ENCODE results near the gene DIPK1C.

DNA sequence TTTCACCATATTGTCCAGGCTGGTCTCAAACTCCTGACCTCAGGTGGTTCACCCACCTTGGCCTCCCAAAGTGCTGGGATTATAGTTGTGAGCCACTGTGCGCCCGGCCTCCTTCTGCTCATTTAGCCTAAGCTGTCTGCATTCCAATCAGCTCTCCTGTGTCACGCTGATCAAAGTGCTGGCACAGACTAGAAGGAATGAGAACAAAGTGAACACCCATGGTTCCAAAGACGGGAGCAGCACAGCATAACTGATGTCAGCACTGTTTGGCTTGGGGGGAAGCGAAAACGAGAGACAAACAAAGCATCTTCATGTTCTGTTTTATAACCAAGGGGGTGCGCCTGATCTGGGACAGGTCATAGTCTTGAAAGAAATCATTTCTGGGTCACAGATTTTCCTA lies 43.3 kb downstream of the DIPK1C start:
- TF ChIP-seq, protein P1, sequence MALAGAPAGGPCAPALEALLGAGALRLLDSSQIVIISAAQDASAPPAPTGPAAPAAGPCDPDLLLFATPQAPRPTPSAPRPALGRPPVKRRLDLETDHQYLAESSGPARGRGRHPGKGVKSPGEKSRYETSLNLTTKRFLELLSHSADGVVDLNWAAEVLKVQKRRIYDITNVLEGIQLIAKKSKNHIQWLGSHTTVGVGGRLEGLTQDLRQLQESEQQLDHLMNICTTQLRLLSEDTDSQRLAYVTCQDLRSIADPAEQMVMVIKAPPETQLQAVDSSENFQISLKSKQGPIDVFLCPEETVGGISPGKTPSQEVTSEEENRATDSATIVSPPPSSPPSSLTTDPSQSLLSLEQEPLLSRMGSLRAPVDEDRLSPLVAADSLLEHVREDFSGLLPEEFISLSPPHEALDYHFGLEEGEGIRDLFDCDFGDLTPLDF (CRISPR knock-in tag; IDR thresholded peaks at IDR 0.05): no peak
- no peak for TF ChIP-seq FOXK1 (CRISPR knock-in tag; IDR thresholded peaks at IDR 0.05)
- no peak for TF ChIP-seq ZNF423 (CRISPR knock-in tag; IDR thresholded peaks at IDR 0.05)
- TF ChIP-seq FOXJ3 (CRISPR knock-in tag; IDR thresholded peaks at IDR 0.05; ENCODE audit: borderline replicate concordance): no peak
- TF ChIP-seq CREM (CRISPR knock-in tag; IDR thresholded peaks at IDR 0.05): no peak
